ENCODE measurements around the gene CHAF1B.

- TF ChIP-seq POLR2AphosphoS5 (IDR thresholded peaks at IDR 0.05; ENCODE audit: low read depth, low read length) (no peak), CTCF (IDR thresholded peaks at IDR 0.05; ENCODE audit: control extremely low read depth in 1 of 3, insufficient read depth in 1 of 3, low read depth in 1 of 3, low read length in 3 of 3) (no peak), SUZ12 (IDR thresholded peaks at IDR 0.05; ENCODE audit: low read length) (no peak), MAX (IDR thresholded peaks at IDR 0.05) (no peak), MAFK (IDR thresholded peaks at IDR 0.05; ENCODE audit: low read depth, low read length) (no peak), SP1 (IDR thresholded peaks at IDR 0.05; ENCODE audit: low read depth, low read length) (no peak), ASH2L (IDR thresholded peaks at IDR 0.05; ENCODE audit: low read length) (no peak), BACH1 (IDR thresholded peaks at IDR 0.05; ENCODE audit: low read length) (no peak), RNF2 (IDR thresholded peaks at IDR 0.05; ENCODE audit: borderline replicate concordance, low read depth, low read length, missing control alignments, poor library complexity, severe bottlenecking) (no peak), KDM1A (IDR thresholded peaks at IDR 0.05; ENCODE audit: borderline replicate concordance, low read length) (no peak), RAD21 (IDR thresholded peaks at IDR 0.05 in 1 of 2, conservative IDR thresholded peaks at IDR 0.05 in 1 of 2; ENCODE audit: low read depth in 2 of 2, low read length in 2 of 2) (no peak), SP2 (IDR thresholded peaks at IDR 0.05; ENCODE audit: low read length) (no peak), TEAD4 (IDR thresholded peaks at IDR 0.05; ENCODE audit: low read depth, low read length) (no peak), CHD1 (IDR thresholded peaks at IDR 0.05; ENCODE audit: low read depth, low read length) (no peak)
Measured at GRCh38 chr21:36427502-36427901, 42.3 kb downstream of the CHAF1B start.

Measured in H1 (cell line).